K562 (cell line): ENCODE measurements around the gene NUDT22. TPM values are rescaled to one million over a fixed set of nuclear protein-coding genes. Genes with fewer than 3 reads are reported as not detected.

ENCODE experiments used
- ATAC-seq: fragments of 200-7000 bp; cut with Tn5 transposase; 3 replicates; pipeline ENCODE4 v1.9.1; 2020; ENCODE audit warnings: moderate library complexity
- BruUV-seq: library from RNA; stranded (reverse); fragments of 400-500 nt; replicated peaks from 2 replicates; lab custom pipeline; 2021; lab: Mats Ljungman, UMichigan
- CTCF ChIA-PET: fragments of 300-600 bp; formaldehyde crosslinking; extraction: SDS; loops from one replicate; lab custom pipeline; 2021; ENCODE audit warnings: low intra/inter-chr PET ratio; lab: Yijun Ruan, JAX
- POLR2A ChIA-PET: fragments of 300-600, 350-650 bp; sonication (Branson Sonifier 250); formaldehyde crosslinking; extraction: SDS; loops from one replicate; lab custom pipeline; 2021; ENCODE audit warnings: antibody characterized with exemption, inconsistent platforms; lab: Yijun Ruan, JAX
- DNase-seq, 4 experiments: peaks; one replicate each; pipeline versions ENCODE4 v3.0.0 to v3.0.0-alpha.2; 2011 to 2018; ENCODE audit warnings: low spot score in 3 of 4, mixed read lengths in 3 of 4; ENCODE audit errors: extremely low read depth in 1 of 4
- FAIRE-seq: peaks from 2 replicates; lab custom pipeline; 2011; peaks lifted over from hg19 to GRCh38; lab: Jason Lieb, UNC
- H2AFZ ChIP-seq: 2 replicates; pipeline ENCODE4 v1.6.0; 2011; ENCODE audit warnings: low read depth, low read length, control low read depth, inconsistent platforms
- H3K27ac ChIP-seq: fragments of 200-600 bp; 3 replicates; pipeline ENCODE4 v1.8.0; 2011; ENCODE audit warnings: low read depth, mild to moderate bottlenecking, control low read depth, inconsistent platforms, low read length, moderate library complexity, mixed read lengths; ENCODE audit errors: extremely low read depth
- H3K27me3 ChIP-seq, 2 experiments: fragments of 300-600 bp in 1 of 2; 2 replicates in 1 of 2; 3 replicates in 1 of 2; pipeline versions ENCODE4 v1.6.0 to v1.8.0; 2011; ENCODE audit warnings: inconsistent platforms in 2 of 2, low read length in 2 of 2, mild to moderate bottlenecking in 1 of 2, mixed read lengths in 1 of 2, moderate library complexity in 1 of 2; ENCODE audit not compliant: control insufficient read depth in 2 of 2, insufficient read depth in 2 of 2
- H3K36me3 ChIP-seq: fragments of 300-600 bp; 3 replicates; pipeline ENCODE4 v1.8.0; 2011; ENCODE audit warnings: mild to moderate bottlenecking, low read length, inconsistent platforms; ENCODE audit not compliant: control insufficient read depth, insufficient read depth
- H3K4me1 ChIP-seq, 2 experiments: fragments of 200-600 bp in 1 of 2; replicated peaks in 1 of 2; 2 replicates in 1 of 2; 3 replicates in 1 of 2; pipeline versions ENCODE4 v1.5.1 to v1.8.0; 2011; ENCODE audit warnings: inconsistent platforms in 2 of 2, low read length in 2 of 2, mild to moderate bottlenecking in 1 of 2, mixed read lengths in 1 of 2, moderate library complexity in 1 of 2; ENCODE audit not compliant: control insufficient read depth in 2 of 2, insufficient read depth in 2 of 2
- H3K4me2 ChIP-seq: 2 replicates; pipeline ENCODE4 v1.6.1; 2011; ENCODE audit warnings: low read length, control low read depth, inconsistent platforms, mixed read lengths; ENCODE audit not compliant: insufficient read depth
- H3K4me3 ChIP-seq: fragments of 200-600 bp; sonication (generic), shearing (Covaris generic); 2 replicates; pipeline ENCODE4 v1.5.1; 2016; ENCODE audit warnings: control low read depth, inconsistent platforms
- H3K79me2 ChIP-seq: fragments of 200-600 bp; 3 replicates; pipeline ENCODE4 v1.8.0; 2011; ENCODE audit warnings: low read length, inconsistent platforms; ENCODE audit not compliant: control insufficient read depth, insufficient read depth
- H3K9ac ChIP-seq, 2 experiments: 2 replicates each; pipeline versions ENCODE4 v1.6.0 to v1.6.1; 2011; ENCODE audit warnings: low read depth in 2 of 2, low read length in 2 of 2, control low read depth in 1 of 2, inconsistent platforms in 1 of 2, mild to moderate bottlenecking in 1 of 2, mixed read lengths in 1 of 2; ENCODE audit not compliant: insufficient read depth in 1 of 2
- H3K9me1 ChIP-seq: one replicate; pipeline ENCODE4 v1.6.0; 2011; ENCODE audit warnings: inconsistent platforms, mild to moderate bottlenecking, low read length, moderate library complexity; ENCODE audit not compliant: control insufficient read depth, insufficient read depth
- H3K9me3 ChIP-seq: replicated peaks from 2 replicates; pipeline ENCODE4 v1.5.1; 2011; ENCODE audit warnings: low read depth, low read length, inconsistent platforms; ENCODE audit not compliant: control insufficient read depth, insufficient read depth
- H4K20me1 ChIP-seq: replicated peaks from 2 replicates; pipeline ENCODE4 v1.6.1; 2011; ENCODE audit warnings: low read length, inconsistent platforms, mixed read lengths; ENCODE audit not compliant: control insufficient read depth, insufficient read depth
- CBX1 ChIP-seq: sonication (generic); IDR thresholded peaks from 2 replicates; pipeline ENCODE4 v1.6.1; 2016; ENCODE audit warnings: antibody characterized with exemption, low read depth, mild to moderate bottlenecking
- CBX2 ChIP-seq: fragments of 200-600 bp; sonication (generic); IDR thresholded peaks from one replicate; pipeline ENCODE4 v1.6.1; 2012; ENCODE audit warnings: mild to moderate bottlenecking, low read length, inconsistent platforms; ENCODE audit not compliant: insufficient read depth, poor library complexity, severe bottlenecking
- CBX3 ChIP-seq, 2 experiments: IDR thresholded peaks; 1 replicate in 1 of 2; 2 replicates in 1 of 2; pipeline ENCODE4 v1.6.1; 2012; ENCODE audit warnings: inconsistent platforms in 2 of 2, low read length in 2 of 2, borderline replicate concordance in 1 of 2, control low read depth in 1 of 2
- CHD4 ChIP-seq: fragments of 200-600 bp; sonication (generic); IDR thresholded peaks from 3 replicates; pipeline ENCODE4 v1.6.1; 2012; ENCODE audit warnings: low read depth, mild to moderate bottlenecking, mixed read lengths, low read length, inconsistent platforms; ENCODE audit not compliant: insufficient read depth, insufficient replicate concordance, poor library complexity, severe bottlenecking
- EGR1 ChIP-seq: fragments of 450-650 bp; conservative IDR thresholded peaks from 2 replicates; pipeline ENCODE4 v1.6.1; 2017; ENCODE audit warnings: mild to moderate bottlenecking
- ERF ChIP-seq: fragments of 450-650 bp; formaldehyde crosslinking; IDR thresholded peaks from 2 replicates; pipeline ENCODE4 v1.4.0; 2020; ENCODE audit warnings: mild to moderate bottlenecking, mixed read lengths
- ESRRA ChIP-seq: fragments of 450-650 bp; IDR thresholded peaks from 2 replicates; pipeline ENCODE4 v1.6.1; 2014; ENCODE audit warnings: low read depth, mild to moderate bottlenecking, moderate library complexity, borderline replicate concordance
- ETS1 ChIP-seq: conservative IDR thresholded peaks from 2 replicates; pipeline ENCODE4 v1.6.1; 2011; ENCODE audit warnings: low read depth, mild to moderate bottlenecking, low read length; ENCODE audit not compliant: control insufficient read depth
- FOSL1 ChIP-seq: fragments of 200-800 bp; sonication (Bioruptor generic); conservative IDR thresholded peaks from 2 replicates; pipeline ENCODE4 v1.6.1; 2016; ENCODE audit warnings: missing genetic modification characterization, missing compliant biosample characterization
- FOXA3 ChIP-seq, 2 experiments: fragments of 450-650 bp in 1 of 2; sonication (generic) in 1 of 2; formaldehyde crosslinking; IDR thresholded peaks in 1 of 2; conservative IDR thresholded peaks in 1 of 2; 2 replicates each; pipeline versions ENCODE4 v1.4.0 to v1.8.0; 2020 to 2022; ENCODE audit warnings: mild to moderate bottlenecking in 2 of 2, missing genetic modification reagents in 1 of 2
- GABPB1 ChIP-seq: sonication (generic); formaldehyde crosslinking; IDR thresholded peaks from 2 replicates; pipeline ENCODE4 v1.8.0; 2022; ENCODE audit warnings: mild to moderate bottlenecking, missing genetic modification reagents
- GTF2F1 ChIP-seq: IDR thresholded peaks from 2 replicates; pipeline ENCODE4 v1.6.1; 2011; ENCODE audit warnings: low read depth, low read length, improper control_type of control experiment
- HDAC2 ChIP-seq: fragments of 450-650 bp; IDR thresholded peaks from 2 replicates; pipeline ENCODE4 v1.6.1; 2016; ENCODE audit warnings: mild to moderate bottlenecking
- HSF4 ChIP-seq: fragments of 250-450 bp; sonication (Bioruptor Pico); IDR thresholded peaks from 2 replicates; pipeline ENCODE4 v2.1.2; 2022; ENCODE audit warnings: mild to moderate bottlenecking, moderate library complexity, borderline replicate concordance
- KDM5B ChIP-seq: fragments of 200-600 bp; sonication (generic); IDR thresholded peaks from 2 replicates; pipeline ENCODE4 v1.6.1; 2012; ENCODE audit warnings: low read depth, mild to moderate bottlenecking, moderate library complexity, low read length, control low read depth, inconsistent platforms; ENCODE audit not compliant: insufficient replicate concordance
- LARP7 ChIP-seq: fragments of 450-650 bp; IDR thresholded peaks from 2 replicates; pipeline ENCODE4 v1.6.1; 2016
- POLR3A ChIP-seq: IDR thresholded peaks from 2 replicates; pipeline ENCODE4 v1.6.1; 2011; ENCODE audit warnings: borderline replicate concordance, mild to moderate bottlenecking, moderate library complexity; ENCODE audit not compliant: insufficient read length, insufficient read depth; ENCODE audit errors: extremely low read depth
- RBBP5 ChIP-seq: fragments of 200-600 bp; sonication (generic); IDR thresholded peaks from 2 replicates; pipeline ENCODE4 v1.6.1; 2012; ENCODE audit warnings: borderline replicate concordance, mild to moderate bottlenecking, low read length, control low read depth, inconsistent platforms; ENCODE audit not compliant: insufficient read depth, poor library complexity, severe bottlenecking
- ZNF263 ChIP-seq: sonication (generic); formaldehyde crosslinking; IDR thresholded peaks from 2 replicates; pipeline ENCODE4 v1.8.0; 2022; ENCODE audit warnings: mild to moderate bottlenecking, missing genetic modification reagents, borderline replicate concordance
- WGBS: fragments of 100-300 bp; shearing (Covaris generic); methylation state at CpG from one replicate; pipeline ENCODE4 v1.1.6; 2016; ENCODE audit warnings: low coverage, mixed read lengths; ENCODE audit not compliant: insufficient coverage; ENCODE audit errors: missing lambda C conversion rate; 5-methylcytosine and 5-hydroxymethylcytosine counted together
- in situ Hi-C: fragments of 300-500 bp; cut with MboI; formaldehyde crosslinking; loops from 4 replicates; pipeline ENCODE4 v1.15.0; 2018; ENCODE audit warnings: inconsistent platforms, mixed read lengths
- intact Hi-C: fragments of 100-400 bp; cut with micrococcal nuclease; formaldehyde crosslinking; loops from 2 replicates; pipeline ENCODE4 v1.14.2; 2022
- polyA plus RNA-seq, 8 experiments: library from polyadenylated mRNA; depleted of rRNA in 4 of 8; stranded (reverse) in 5 of 8; unstranded in 3 of 8; fragments of >200 nt; fragmentation: Nextera tagmentation in 2 of 8; fragmentation: Illumina TruSeq in 1 of 8; extraction: Ambion mirVana in 2 of 8; extraction: Trizol in 1 of 8; gene quantifications; 2 replicates each; pipeline versions ENCODE4 v1.2.1 to v1.2.3, GENCODE V29; 2011 to 2014; ENCODE audit warnings: inconsistent platforms in 1 of 8, missing spikeins in 1 of 8
- total RNA-seq, 7 experiments: library from RNA; depleted of rRNA in 6 of 7; stranded (reverse); fragments of >200 nt in 6 of 7; fragmentation: Illumina TruSeq in 2 of 7; extraction: Trizol in 2 of 7; gene quantifications; 2 replicates each; pipeline versions ENCODE4 v1.2.1 to v1.2.3, GENCODE V29; 2011 to 2021; ENCODE audit warnings: low replicate concordance in 1 of 7
- TF ChIP-seq, protein P1 (sequence below): fragments of 250-450 bp; sonication (Bioruptor Pico); IDR thresholded peaks from 2 replicates; pipeline ENCODE4 v1.9.0; 2021; ENCODE audit warnings: mild to moderate bottlenecking

NUDT22 gene
- total and polyA plus RNA-seq, 9 of the 15 experiments (the other 6 are each of a cell fraction or from before 2014, with no cell fraction given), result 6.3 to 92.6 (median 37.4) TPM

DNA sequence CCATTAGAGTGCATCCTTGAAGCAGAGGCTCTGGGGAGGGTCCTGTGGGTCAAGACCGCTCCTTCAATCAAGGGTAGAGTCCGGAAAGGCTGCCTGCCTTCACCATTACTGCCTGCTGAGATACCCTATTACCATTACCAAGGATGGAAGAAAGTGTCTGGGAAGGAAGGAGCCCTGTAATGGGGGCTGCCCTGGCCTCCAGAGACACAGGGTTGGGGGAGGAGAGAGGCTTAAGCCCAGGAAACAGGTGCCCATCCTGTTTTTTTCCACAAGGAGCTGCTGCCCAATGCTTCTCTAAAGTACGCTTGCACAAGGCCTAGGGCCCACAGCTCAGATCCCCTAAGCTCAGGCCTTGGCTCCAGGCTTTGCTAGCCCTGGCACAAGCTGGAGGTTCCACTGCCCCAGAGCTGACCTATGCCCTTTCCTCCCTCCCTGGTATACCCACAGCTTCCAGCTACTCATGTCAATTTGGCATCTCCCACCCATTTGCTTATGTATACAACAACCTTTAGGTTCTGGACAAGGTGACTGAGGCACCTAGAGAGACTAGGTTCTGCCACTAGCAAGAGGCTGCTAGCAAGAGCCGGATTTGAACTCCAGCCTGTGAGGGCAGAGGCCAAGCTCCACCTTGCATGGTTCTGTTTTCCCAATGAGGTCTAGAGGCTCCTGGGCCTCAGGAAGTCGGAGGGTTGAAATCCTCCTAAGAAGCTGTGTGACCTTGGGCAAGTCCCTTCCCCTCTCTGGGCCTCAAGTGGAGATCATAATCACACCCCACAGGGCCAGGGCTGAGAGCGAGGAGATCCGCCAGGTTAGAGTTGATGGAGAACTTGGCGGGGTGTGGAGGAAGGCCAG, 23.7 kb downstream of the NUDT22 start:
- 51% methylated on average over 6 of the region's 8 CpGs for WGBS
- H3K36me3 ChIP-seq, result peaks cover 32% of the 10 kb centered on the region; the same call in 1 of the 3 replicates
- H3K9me1 ChIP-seq, result no peaks in the 10 kb centered on the region
- no peak overlapping the region for H3K4me2 ChIP-seq
- CTCF ChIA-PET, result no interaction called here
- peaks cover 7% of the 10 kb centered on the region for H4K20me1 ChIP-seq
- no TSS peak for BruUV-seq
- no peak overlapping the region; the same call in 2 of the 3 replicates for H3K27ac ChIP-seq
- DNase-seq (peak in 1 of 4 experiments; percentile 32), ATAC-seq (no peak), FAIRE-seq (peak; percentile 19)
- peaks cover 43% of the 10 kb centered on the region for H3K79me2 ChIP-seq
- H3K4me3 ChIP-seq, result no peak overlapping the region
- no peak overlapping the region for H2AFZ ChIP-seq
- peaks cover 30 to 89% of the 10 kb centered on the region in 2 experiments for H3K4me1 ChIP-seq
- H3K27me3 ChIP-seq, result no peaks in the 10 kb centered on the region
- in situ Hi-C loops (no loop called here), intact Hi-C loops (loop anchor here (10.0 kb wide), 1 partner anchor 55 kb away; the partner anchor contains the start of genes CATSPERZ and ESRRA)
- no peaks in the 10 kb centered on the region for H3K9me3 ChIP-seq
- peak overlapping the region in 1 of 2 experiments; percentile 95; a peak in 2 of 4 replicates for H3K9ac ChIP-seq
- POLR2A ChIA-PET, result interaction anchor here (0.5 to 7.8 kb wide), 7 partner anchors 8 to 613 kb away, joined by 3 to 58 read pairs (median 3); partner anchors contain the start of gene FERMT3
- no peak for TF ChIP-seq ZNF263 (CRISPR knock-in tag)
- TF ChIP-seq LARP7, result no peak
- TF ChIP-seq CBX1, result peak; percentile 78; the same call in 1 of the 2 replicates
- no peak for TF ChIP-seq CHD4
- TF ChIP-seq FOSL1 (tag), result no peak
- peak in 1 of 2 experiments; percentile 62; a peak in 1 of 3 replicates for TF ChIP-seq CBX3 (IDR thresholded peaks at IDR 0.05; ENCODE audit: borderline replicate concordance in 1 of 2, low read length in 2 of 2)
- TF ChIP-seq ETS1, result no peak
- TF ChIP-seq ESRRA, result peak; percentile 36; the same call in 1 of the 2 replicates
- no peak for TF ChIP-seq ERF
- TF ChIP-seq CBX2, result no peak
- no peak for TF ChIP-seq EGR1
- no peak for TF ChIP-seq GABPB1 (CRISPR knock-in tag)
- TF ChIP-seq POLR3A, result no peak
- no peak for TF ChIP-seq RBBP5
- TF ChIP-seq HDAC2, result peak; percentile 89
- no peak for TF ChIP-seq FOXA3 (CRISPR knock-in tag; conservative IDR thresholded peaks at IDR 0.05 in 1 of 2, IDR thresholded peaks at IDR 0.05 in 1 of 2)
- TF ChIP-seq, protein P1, sequence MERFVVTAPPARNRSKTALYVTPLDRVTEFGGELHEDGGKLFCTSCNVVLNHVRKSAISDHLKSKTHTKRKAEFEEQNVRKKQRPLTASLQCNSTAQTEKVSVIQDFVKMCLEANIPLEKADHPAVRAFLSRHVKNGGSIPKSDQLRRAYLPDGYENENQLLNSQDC (CRISPR knock-in tag), result no peak
- no peak for TF ChIP-seq KDM5B
- TF ChIP-seq HSF4 (CRISPR knock-in tag), result no peak
- no peak for TF ChIP-seq GTF2F1
